Liver (tissue), 9 donors: ENCODE results near the gene RELB. TPM values are rescaled to one million over a fixed set of nuclear protein-coding genes. Genes with fewer than 3 reads are reported as not detected.

Experiments used
- DNase-seq: peaks from one replicate; pipeline ENCODE4 v3.0.0-alpha.2; 2017; ENCODE audit warnings: low spot score
- H3K27ac ChIP-seq, 2 donors: one replicate each; pipeline ENCODE4 v1.7.0; 2013; ENCODE audit warnings: inconsistent platforms in 2 of 2, low read length in 2 of 2, control low read depth in 1 of 2, low read depth in 1 of 2, mild to moderate bottlenecking in 1 of 2
- H3K27me3 ChIP-seq, 4 donors: one replicate each; pipeline versions ENCODE4 v1.6.1 to v1.7.0; 2013; ENCODE audit warnings: low read length in 3 of 4, inconsistent platforms in 1 of 4, mild to moderate bottlenecking in 1 of 4, moderate library complexity in 1 of 4; ENCODE audit not compliant: control insufficient read depth in 4 of 4, insufficient read depth in 4 of 4
- H3K36me3 ChIP-seq, 4 donors: one replicate each; pipeline versions ENCODE4 v1.6.1 to v1.7.0; 2013; ENCODE audit warnings: low read length in 3 of 4, mild to moderate bottlenecking in 3 of 4, low read depth in 1 of 4, moderate library complexity in 1 of 4; ENCODE audit not compliant: control insufficient read depth in 4 of 4, insufficient read depth in 3 of 4
- H3K4me1 ChIP-seq, 4 donors: one replicate each; pipeline versions ENCODE4 v1.6.1 to v1.7.0; 2013; ENCODE audit warnings: low read length in 3 of 4, mild to moderate bottlenecking in 3 of 4, moderate library complexity in 1 of 4; ENCODE audit not compliant: control insufficient read depth in 4 of 4, insufficient read depth in 4 of 4
- H3K4me3 ChIP-seq, 3 donors: one replicate each; pipeline versions ENCODE4 v1.6.1 to v1.7.0; 2013; ENCODE audit warnings: low read length in 3 of 3, control low read depth in 1 of 3, low read depth in 1 of 3, mild to moderate bottlenecking in 1 of 3
- H3K9ac ChIP-seq, 2 donors: one replicate each; pipeline ENCODE4 v1.7.0; 2013; ENCODE audit warnings: low read length in 2 of 2, mild to moderate bottlenecking in 2 of 2, moderate library complexity in 2 of 2, control low read depth in 1 of 2, low read depth in 1 of 2
- H3K9me3 ChIP-seq, 4 donors: one replicate each; pipeline versions ENCODE4 v1.6.1 to v1.7.0; 2013; ENCODE audit warnings: low read length in 3 of 4; ENCODE audit not compliant: control insufficient read depth in 4 of 4
- EGR1 ChIP-seq, 2 donors: IDR thresholded peaks; 2 replicates each; pipeline ENCODE4 v1.6.1; 2016 to 2018; ENCODE audit warnings: antibody characterized with exemption in 2 of 2, low read depth in 2 of 2
- FOXA2 ChIP-seq: IDR thresholded peaks from 2 replicates; pipeline ENCODE4 v1.6.1; 2016; ENCODE audit warnings: antibody characterized with exemption
- GABPA ChIP-seq, 2 donors: IDR thresholded peaks in 1 of 2; conservative IDR thresholded peaks in 1 of 2; 2 replicates each; pipeline ENCODE4 v1.6.1; 2016; ENCODE audit warnings: antibody characterized with exemption in 2 of 2, mild to moderate bottlenecking in 1 of 2, moderate library complexity in 1 of 2
- HNF4G ChIP-seq: IDR thresholded peaks from 2 replicates; pipeline ENCODE4 v1.6.1; 2016; ENCODE audit warnings: antibody characterized with exemption
- JUND ChIP-seq, 2 donors: IDR thresholded peaks; 2 replicates each; pipeline ENCODE4 v1.6.1; 2016; ENCODE audit warnings: antibody characterized with exemption in 2 of 2
- MAX ChIP-seq: IDR thresholded peaks from 2 replicates; pipeline ENCODE4 v1.6.1; 2016; ENCODE audit warnings: antibody characterized with exemption
- REST ChIP-seq: IDR thresholded peaks from 2 replicates; pipeline ENCODE4 v1.6.1; 2016; ENCODE audit warnings: antibody characterized with exemption, mild to moderate bottlenecking
- RXRA ChIP-seq, 2 donors: IDR thresholded peaks; 2 replicates each; pipeline ENCODE4 v1.6.1; 2017 to 2018; ENCODE audit warnings: antibody characterized with exemption in 2 of 2, mild to moderate bottlenecking in 1 of 2
- SP1 ChIP-seq: IDR thresholded peaks from 2 replicates; pipeline ENCODE4 v1.6.1; 2018; ENCODE audit warnings: antibody characterized with exemption, mild to moderate bottlenecking
- TAF1 ChIP-seq: conservative IDR thresholded peaks from 2 replicates; pipeline ENCODE4 v1.6.1; 2016; ENCODE audit warnings: antibody characterized with exemption, mild to moderate bottlenecking
- YY1 ChIP-seq: IDR thresholded peaks from 2 replicates; pipeline ENCODE4 v1.6.1; 2016; ENCODE audit warnings: antibody characterized with exemption, mild to moderate bottlenecking
- WGBS: extraction: QIAGEN DNeasy Blood & Tissue Kit; methylation state at CpG from one replicate; pipeline ENCODE4 v1.1.7; 2013; 5-methylcytosine and 5-hydroxymethylcytosine counted together
- polyA plus RNA-seq, 2 donors: library from polyadenylated mRNA; stranded (reverse) in 1 of 2; unstranded in 1 of 2; fragments of 200-250 nt in 1 of 2; fragments of >200 nt in 1 of 2; fragmentation: Nextera tagmentation in 1 of 2; extraction: Ambion mirVana in 1 of 2; gene quantifications; one replicate each; pipeline versions ENCODE4 v1.2.1 to v1.2.3, GENCODE V29; 2013 to 2015
- total RNA-seq, 2 donors: library from RNA; depleted of rRNA; stranded (reverse); fragments of >200 nt; gene quantifications; one replicate each; pipeline ENCODE4 v1.2.3, GENCODE V29; 2014
- TF ChIP-seq, protein P1 (sequence below): IDR thresholded peaks from 2 replicates; pipeline ENCODE4 v1.6.1; 2016; ENCODE audit warnings: antibody characterized with exemption
- donor health status: healthy.
- donor health status: healthy.
- donor health status: healthy.
- donor health status: healthy.
- donor health status: healthy.

RELB gene
- total and polyA plus RNA-seq, 4 donors = 1.4 to 4.9 (median 2.6) TPM

GRCh38 chr19:45071545-45071938, 70.3 kb downstream of the RELB start:
- TF ChIP-seq HNF4G (no peak), EGR1 (IDR thresholded peaks at IDR 0.05; ENCODE audit: low read depth in 2 of 2) (no peak), FOXA2 (no peak), MAX (no peak), GABPA (IDR thresholded peaks at IDR 0.05 in 1 of 2, conservative IDR thresholded peaks at IDR 0.05 in 1 of 2) (no peak), YY1 (no peak), JUND (IDR thresholded peaks at IDR 0.05) (no peak), TAF1 (no peak), SP1 (no peak)
- TF ChIP-seq, protein P1, sequence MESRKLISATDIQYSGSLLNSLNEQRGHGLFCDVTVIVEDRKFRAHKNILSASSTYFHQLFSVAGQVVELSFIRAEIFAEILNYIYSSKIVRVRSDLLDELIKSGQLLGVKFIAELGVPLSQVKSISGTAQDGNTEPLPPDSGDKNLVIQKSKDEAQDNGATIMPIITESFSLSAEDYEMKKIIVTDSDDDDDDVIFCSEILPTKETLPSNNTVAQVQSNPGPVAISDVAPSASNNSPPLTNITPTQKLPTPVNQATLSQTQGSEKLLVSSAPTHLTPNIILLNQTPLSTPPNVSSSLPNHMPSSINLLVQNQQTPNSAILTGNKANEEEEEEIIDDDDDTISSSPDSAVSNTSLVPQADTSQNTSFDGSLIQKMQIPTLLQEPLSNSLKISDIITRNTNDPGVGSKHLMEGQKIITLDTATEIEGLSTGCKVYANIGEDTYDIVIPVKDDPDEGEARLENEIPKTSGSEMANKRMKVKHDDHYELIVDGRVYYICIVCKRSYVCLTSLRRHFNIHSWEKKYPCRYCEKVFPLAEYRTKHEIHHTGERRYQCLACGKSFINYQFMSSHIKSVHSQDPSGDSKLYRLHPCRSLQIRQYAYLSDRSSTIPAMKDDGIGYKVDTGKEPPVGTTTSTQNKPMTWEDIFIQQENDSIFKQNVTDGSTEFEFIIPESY = no peak
- H3K4me1 ChIP-seq = peaks cover 0 to 10% (median 2%) of the 10 kb centered on the region in 4 donors
- H3K9me3 ChIP-seq = no peaks in the 10 kb centered on the region
- H3K36me3 ChIP-seq = peaks cover 22 to 36% (median 29%) of the 10 kb centered on the region in 4 donors
- 96% methylated on average over 25 of the region's 25 CpGs for WGBS
- DNase-seq = no peak
- no peak overlapping the region for H3K27ac ChIP-seq
- no peak overlapping the region for H3K9ac ChIP-seq
- no peaks in the 10 kb centered on the region for H3K27me3 ChIP-seq
- H3K4me3 ChIP-seq = no peak overlapping the region

GRCh38 chr19:45071969-45072790, 70.9 kb downstream of the RELB start:
- TF ChIP-seq REST = no peak
- no peak for TF ChIP-seq JUND (IDR thresholded peaks at IDR 0.05)
- TF ChIP-seq, protein P1 = no peak
- TF ChIP-seq RXRA (IDR thresholded peaks at IDR 0.05) = no peak
- no peaks in the 10 kb centered on the region for H3K27me3 ChIP-seq
- H3K4me3 ChIP-seq = no peak overlapping the region
- no peak overlapping the region for H3K9ac ChIP-seq
- DNase-seq = no peak
- H3K27ac ChIP-seq = no peak overlapping the region
- H3K36me3 ChIP-seq = peaks cover 19 to 30% (median 25%) of the 10 kb centered on the region in 4 donors
- H3K4me1 ChIP-seq = peaks cover 0 to 15% (median 5%) of the 10 kb centered on the region in 4 donors
- 91% methylated on average over 34 of the region's 34 CpGs for WGBS
- H3K9me3 ChIP-seq = no peaks in the 10 kb centered on the region
